Naive thymus-derived CD8-positive, alpha-beta T cell (primary cell): Measurements from ENCODE around the gene CABLES1. TPM values are rescaled to one million over a fixed set of nuclear protein-coding genes. Genes with fewer than 3 reads are reported as not detected.
"Not testable (repeated sequence)": the region's sequence is repeated elsewhere in the genome, so short reads cannot be mapped to it uniquely, and the experiment has no call there.

Source experiments
- ATAC-seq, 2 donors: fragments of 150-1000 bp; cut with Tn5 transposase in 1 of 2; sonication (Bioruptor Pico), chemical (Tn5 transposase) in 1 of 2; 1 replicate in 1 of 2; 2 replicates in 1 of 2; pipeline ENCODE4 v1.10.0; 2021; ENCODE audit warnings: mild to moderate bottlenecking in 2 of 2, moderate library complexity in 2 of 2
- POLR2A ChIA-PET: fragments of 350-600 bp; sonication (Branson Sonifier 250); formaldehyde crosslinking; loops from one replicate; lab custom pipeline; 2021; ENCODE audit warnings: antibody characterized with exemption; lab: Charles Lee
- DNase-seq, 10 donors: peaks; one replicate each; pipeline versions ENCODE4 v3.0.0 to v3.0.0-alpha.2; 2020 to 2022
- H3K27ac Mint-ChIP-seq, 10 donors: one replicate each; pipeline ENCODE4 v1.8.0; 2020 to 2022; ENCODE audit warnings: mild to moderate bottlenecking in 10 of 10, mixed read lengths in 10 of 10, moderate library complexity in 4 of 10, inconsistent platforms in 1 of 10
- H3K27me3 Mint-ChIP-seq, 5 donors: one replicate each; pipeline ENCODE4 v1.8.0; 2021 to 2022; ENCODE audit warnings: mixed read lengths in 5 of 5
- H3K36me3 Mint-ChIP-seq, 3 donors: one replicate each; pipeline ENCODE4 v1.8.0; 2020 to 2022; ENCODE audit warnings: mixed read lengths in 3 of 3, mild to moderate bottlenecking in 2 of 3, inconsistent platforms in 1 of 3
- H3K4me1 Mint-ChIP-seq, 4 donors: one replicate each; pipeline ENCODE4 v1.8.0; 2021 to 2022; ENCODE audit warnings: mixed read lengths in 4 of 4
- H3K4me3 Mint-ChIP-seq, 10 donors: one replicate each; pipeline ENCODE4 v1.8.0; 2020 to 2022; ENCODE audit warnings: mild to moderate bottlenecking in 10 of 10, mixed read lengths in 10 of 10, moderate library complexity in 6 of 10, inconsistent platforms in 1 of 10
- H3K9me3 Mint-ChIP-seq, 9 donors: one replicate each; pipeline ENCODE4 v1.8.0; 2020 to 2022; ENCODE audit warnings: mixed read lengths in 9 of 9, mild to moderate bottlenecking in 3 of 9, inconsistent platforms in 1 of 9, moderate library complexity in 1 of 9
- polyA plus RNA-seq, 3 donors: library from polyadenylated mRNA; unstranded; fragments of 300-500 nt; fragmentation: Illumina TruSeq; gene quantifications; one replicate each; pipeline ENCODE4 v1.2.3, GENCODE V29; 2021
- total RNA-seq, 8 experiments: library from RNA in 2 of 8; stranded (reverse) in 2 of 8; gene quantifications; one replicate each; pipeline ENCODE4 v1.2.3 and lab custom pipeline; 2021 to 2026

The CABLES1 gene
- total and polyA plus RNA-seq, 5 experiments from 2014 or later: 0.82 to 0.99 TPM; not detected in 3

GRCh38 chr18:23101861-23102432 lies 33.3 kb upstream of the CABLES1 start:
- ATAC-seq: no peak
- POLR2A ChIA-PET: no interaction called here
- no peak overlapping the region for H3K4me3 Mint-ChIP-seq
- H3K27ac Mint-ChIP-seq: no peak overlapping the region
- H3K4me1 Mint-ChIP-seq: no peaks in the 10 kb centered on the region
- DNase-seq: no peak
- no peaks in the 10 kb centered on the region for H3K27me3 Mint-ChIP-seq
- H3K36me3 Mint-ChIP-seq: no peaks in the 10 kb centered on the region
- no peaks in the 10 kb centered on the region for H3K9me3 Mint-ChIP-seq

GRCh38 chr18:23102493-23103261 lies 32.6 kb upstream of the CABLES1 start:
- H3K4me3 Mint-ChIP-seq: no peak overlapping the region
- POLR2A ChIA-PET: no interaction called here
- no peaks in the 10 kb centered on the region for H3K9me3 Mint-ChIP-seq
- H3K4me1 Mint-ChIP-seq: no peaks in the 10 kb centered on the region
- no peaks in the 10 kb centered on the region for H3K36me3 Mint-ChIP-seq
- no peaks in the 10 kb centered on the region for H3K27me3 Mint-ChIP-seq
- H3K27ac Mint-ChIP-seq: no peak overlapping the region
- no peak for ATAC-seq
- DNase-seq: no peak

GRCh38 chr18:23103449-23103848 lies 31.8 kb upstream of the CABLES1 start:
- H3K4me1 Mint-ChIP-seq: no peaks in the 10 kb centered on the region
- H3K27ac Mint-ChIP-seq: no peak overlapping the region
- POLR2A ChIA-PET: no interaction called here
- H3K27me3 Mint-ChIP-seq: no peaks in the 10 kb centered on the region
- no peak for DNase-seq
- H3K36me3 Mint-ChIP-seq: no peaks in the 10 kb centered on the region
- H3K4me3 Mint-ChIP-seq: no peak overlapping the region
- no peak for ATAC-seq
- H3K9me3 Mint-ChIP-seq: no peaks in the 10 kb centered on the region

GRCh38 chr18:23105030-23105429 lies 30.3 kb upstream of the CABLES1 start:
- Mint-ChIP-seq H3K27me3 (peaks cover 0 to 2% (median 0%) of the 10 kb centered on the region in 5 donors), H3K9me3 (no peaks in the 10 kb centered on the region), H3K27ac (no peak overlapping the region), H3K4me1 (no peaks in the 10 kb centered on the region), H3K4me3 (no peak overlapping the region), H3K36me3 (no peaks in the 10 kb centered on the region)
- POLR2A ChIA-PET: interaction anchor here (1.0 kb wide), 1 partner anchor 24 kb away, joined by 5 read pairs; no protein-coding TSS in a partner anchor
- ATAC-seq: no peak
- no peak for DNase-seq

- Mint-ChIP-seq H3K4me1 (no peaks in the 10 kb centered on the region), H3K27me3 (peaks cover 0 to 2% (median 0%) of the 10 kb centered on the region in 5 donors), H3K4me3 (no peak overlapping the region), H3K27ac (peak overlapping the region in 1 of 10 donors; percentile 20), H3K9me3 (no peaks in the 10 kb centered on the region), H3K36me3 (no peaks in the 10 kb centered on the region)
- POLR2A ChIA-PET: no interaction called here
- DNase-seq (no peak), ATAC-seq (no peak)
Measured at GRCh38 chr18:23105581-23106219, 29.6 kb upstream of the CABLES1 start.

GRCh38 chr18:23106575-23106974 lies 28.7 kb upstream of the CABLES1 start:
- POLR2A ChIA-PET: no interaction called here
- Mint-ChIP-seq H3K27me3 (peaks cover 0 to 2% (median 0%) of the 10 kb centered on the region in 5 donors), H3K4me1 (no peaks in the 10 kb centered on the region), H3K9me3 (peaks cover 0 to 3% (median 0%) of the 10 kb centered on the region in 9 donors), H3K36me3 (no peaks in the 10 kb centered on the region), H3K4me3 (no peak overlapping the region), H3K27ac (no peak overlapping the region)
- DNase-seq (no peak), ATAC-seq (no peak)

GRCh38 chr18:23107718-23108117 lies 27.6 kb upstream of the CABLES1 start:
- H3K4me3 Mint-ChIP-seq: no peak overlapping the region
- POLR2A ChIA-PET: interaction anchor here (0.6 to 0.7 kb wide), 2 partner anchors 20 to 22 kb away, joined by 4 to 7 read pairs; no protein-coding TSS in a partner anchor

GRCh38 chr18:23108496-23108895 lies 26.8 kb upstream of the CABLES1 start:
- H3K4me3 Mint-ChIP-seq: no peak overlapping the region
- POLR2A ChIA-PET: no interaction called here
- no peaks in the 10 kb centered on the region for H3K36me3 Mint-ChIP-seq
- ATAC-seq (no peak), DNase-seq (no peak)
- no peaks in the 10 kb centered on the region for H3K4me1 Mint-ChIP-seq
- peaks cover 0 to 2% (median 0%) of the 10 kb centered on the region in 5 donors for H3K27me3 Mint-ChIP-seq
- peaks cover 0 to 12% (median 5%) of the 10 kb centered on the region in 9 donors for H3K9me3 Mint-ChIP-seq
- no peak overlapping the region for H3K27ac Mint-ChIP-seq

More at GRCh38 chr18:23107718-23108117, 27.6 kb upstream of the CABLES1 start:
- peak overlapping the region in 1 of 10 donors; percentile 55 for H3K27ac Mint-ChIP-seq
- H3K36me3 Mint-ChIP-seq: no peaks in the 10 kb centered on the region
- DNase-seq (no peak), ATAC-seq (no peak)
- peaks cover 0 to 2% (median 0%) of the 10 kb centered on the region in 5 donors for H3K27me3 Mint-ChIP-seq
- H3K4me1 Mint-ChIP-seq: no peaks in the 10 kb centered on the region
- peaks cover 0 to 11% (median 5%) of the 10 kb centered on the region in 9 donors for H3K9me3 Mint-ChIP-seq

- H3K4me1 Mint-ChIP-seq, ATAC-seq, H3K4me3 Mint-ChIP-seq, H3K36me3 Mint-ChIP-seq, H3K27me3 Mint-ChIP-seq, DNase-seq, POLR2A ChIA-PET: not testable (repeated sequence)
- Mint-ChIP-seq H3K9me3 (peaks cover 0 to 12% (median 5%) of the 10 kb centered on the region in 9 donors), H3K27ac (peak overlapping the region in 1 of 10 donors; percentile 33)
Measured at GRCh38 chr18:23109163-23109562, 26.1 kb upstream of the CABLES1 start.

GRCh38 chr18:23113576-23113975 lies 21.7 kb upstream of the CABLES1 start:
- Mint-ChIP-seq H3K9me3 (peaks cover 0 to 12% (median 5%) of the 10 kb centered on the region in 9 donors), H3K27me3 (peaks cover 0 to 10% (median 1%) of the 10 kb centered on the region in 5 donors), H3K4me1 (peaks cover 14 to 21% (median 17%) of the 10 kb centered on the region in 4 donors), H3K36me3 (no peaks in the 10 kb centered on the region), H3K4me3 (no peak overlapping the region), H3K27ac (no peak overlapping the region)
- DNase-seq (no peak), ATAC-seq (no peak)
- POLR2A ChIA-PET: no interaction called here

- peak overlapping the region in 2 of 10 donors; percentile 65 to 73 for H3K27ac Mint-ChIP-seq
- ATAC-seq (peak in 1 of 2 donors; percentile 72), DNase-seq (peak in 2 of 10 donors; percentile 7 to 10)
- H3K4me3 Mint-ChIP-seq: peak overlapping the region in 3 of 10 donors; percentile 4 to 51 (median 6)
- H3K4me1 Mint-ChIP-seq: peaks cover 14 to 21% (median 17%) of the 10 kb centered on the region in 4 donors
- POLR2A ChIA-PET: no interaction called here
- H3K9me3 Mint-ChIP-seq: peaks cover 0 to 12% (median 5%) of the 10 kb centered on the region in 9 donors
- H3K27me3 Mint-ChIP-seq: peaks cover 0 to 10% (median 0%) of the 10 kb centered on the region in 5 donors
- no peaks in the 10 kb centered on the region for H3K36me3 Mint-ChIP-seq
Measured at GRCh38 chr18:23114171-23114881, 21.0 kb upstream of the CABLES1 start.

GRCh38 chr18:23114911-23115310 lies 20.4 kb upstream of the CABLES1 start:
- no peak for DNase-seq
- H3K27me3 Mint-ChIP-seq: peaks cover 0 to 10% (median 0%) of the 10 kb centered on the region in 5 donors
- POLR2A ChIA-PET: no interaction called here
- ATAC-seq: no peak
- H3K36me3 Mint-ChIP-seq: no peaks in the 10 kb centered on the region
- H3K9me3 Mint-ChIP-seq: peaks cover 0 to 12% (median 5%) of the 10 kb centered on the region in 9 donors
- H3K4me1 Mint-ChIP-seq: peaks cover 14 to 21% (median 17%) of the 10 kb centered on the region in 4 donors
- peak overlapping the region in 3 of 10 donors; percentile 55 to 73 (median 65) for H3K27ac Mint-ChIP-seq
- H3K4me3 Mint-ChIP-seq: peak overlapping the region in 2 of 10 donors; percentile 4 to 51
